Activated T-cell treated with anti-CD3 and anti-CD28 coated beads for 24 hours (primary cell): ENCODE data around the gene SPTSSB.

Experiments used
- DNase-seq: peaks from one replicate; pipeline ENCODE4 v3.0.0-alpha.2; 2020; ENCODE audit warnings: low read depth

SPTSSB gene

GRCh38 chr3:161390200-161390599 is 18.9 kb upstream of the SPTSSB start:
- no peak for DNase-seq

GRCh38 chr3:161389445-161390035 is 18.2 kb upstream of the SPTSSB start:
- DNase-seq: no peak

GRCh38 chr3:161388855-161389254 is 17.5 kb upstream of the SPTSSB start:
- no peak for DNase-seq

GRCh38 chr3:161386991-161387770 is 15.9 kb upstream of the SPTSSB start:
- DNase-seq: no peak

- peak; percentile 9 for DNase-seq
Observed at GRCh38 chr3:161372321-161373260, 1.3 kb upstream of the SPTSSB start.

GRCh38 chr3:161369531-161369930 is 1.8 kb downstream of the SPTSSB start:
- no peak for DNase-seq

GRCh38 chr3:161366094-161366493 is 5.2 kb downstream of the SPTSSB start:
- DNase-seq: no peak

- no peak for DNase-seq
Observed at GRCh38 chr3:161358488-161358887, 12.8 kb downstream of the SPTSSB start.

- no peak for DNase-seq
Observed at GRCh38 chr3:161356287-161356686, 15.0 kb downstream of the SPTSSB start.

- DNase-seq: no peak
Observed at GRCh38 chr3:161355508-161355907, 15.8 kb downstream of the SPTSSB start.

GRCh38 chr3:161354554-161354953 is 16.8 kb downstream of the SPTSSB start:
- DNase-seq: no peak

- no peak for DNase-seq
Observed at GRCh38 chr3:161351330-161351729, 20.0 kb downstream of the SPTSSB start.

GRCh38 chr3:161350916-161351315 is 20.4 kb downstream of the SPTSSB start:
- DNase-seq: no peak

- peak; percentile 16 for DNase-seq
Observed at GRCh38 chr3:161349529-161350312, 21.6 kb downstream of the SPTSSB start.

- no peak for DNase-seq
Observed at GRCh38 chr3:161348796-161349400, 22.4 kb downstream of the SPTSSB start.

- DNase-seq: no peak
Observed at GRCh38 chr3:161347726-161348125, 23.6 kb downstream of the SPTSSB start.

- no peak for DNase-seq
Observed at GRCh38 chr3:161345023-161345422, 26.3 kb downstream of the SPTSSB start.

GRCh38 chr3:161343986-161344385 is 27.3 kb downstream of the SPTSSB start:
- DNase-seq: no peak

- DNase-seq: no peak
Observed at GRCh38 chr3:161343540-161343939, 27.8 kb downstream of the SPTSSB start.

GRCh38 chr3:161342629-161343028 is 28.7 kb downstream of the SPTSSB start:
- DNase-seq: no peak
